ENCODE results near the gene OR10G4. TPM values are rescaled to one million over a fixed set of nuclear protein-coding genes. Genes with fewer than 3 reads are reported as not detected.
"Not testable (repeated sequence)": the region's sequence is repeated elsewhere in the genome, so short reads cannot be mapped to it uniquely, and the experiment has no call there.

Gene OR10G4
- total and polyA plus RNA-seq, 8 donors, result not detected

DNA sequence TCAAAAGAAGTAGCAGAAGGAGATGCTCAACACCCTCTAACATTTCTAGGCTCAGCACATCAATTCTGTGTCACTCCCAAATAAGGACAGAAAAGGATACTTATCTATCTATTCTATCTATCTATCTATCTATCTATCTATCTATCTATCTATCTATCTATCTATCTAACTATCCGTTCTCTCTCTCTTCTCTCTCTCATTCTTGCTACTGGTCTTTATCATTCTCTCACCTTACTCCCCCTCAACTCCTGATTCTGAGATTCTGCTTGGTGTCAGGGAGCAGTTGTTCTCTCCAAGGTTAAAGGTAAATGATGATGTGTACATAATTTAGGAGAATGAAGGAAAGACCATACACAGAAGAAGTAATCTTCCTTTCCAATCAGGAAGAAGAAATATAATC is 17.7 kb upstream of the OR10G4 start, which contains the start of gene OR10G6:
OR10G6 (minus strand) TSS at position 43 of the 400 bp plus-strand sequence; CDS start at position 43, 0 bp downstream.
- H3K27ac ChIP-seq, result no peak within 1 kb of the TSS
- intact Hi-C loops (cut with DNase I), result no loop called here
- H3K36me3 ChIP-seq, result no peaks in the 10 kb centered on the region
- H3K9me3 ChIP-seq, result no peaks in the 10 kb centered on the region
- TF ChIP-seq, protein P1, sequence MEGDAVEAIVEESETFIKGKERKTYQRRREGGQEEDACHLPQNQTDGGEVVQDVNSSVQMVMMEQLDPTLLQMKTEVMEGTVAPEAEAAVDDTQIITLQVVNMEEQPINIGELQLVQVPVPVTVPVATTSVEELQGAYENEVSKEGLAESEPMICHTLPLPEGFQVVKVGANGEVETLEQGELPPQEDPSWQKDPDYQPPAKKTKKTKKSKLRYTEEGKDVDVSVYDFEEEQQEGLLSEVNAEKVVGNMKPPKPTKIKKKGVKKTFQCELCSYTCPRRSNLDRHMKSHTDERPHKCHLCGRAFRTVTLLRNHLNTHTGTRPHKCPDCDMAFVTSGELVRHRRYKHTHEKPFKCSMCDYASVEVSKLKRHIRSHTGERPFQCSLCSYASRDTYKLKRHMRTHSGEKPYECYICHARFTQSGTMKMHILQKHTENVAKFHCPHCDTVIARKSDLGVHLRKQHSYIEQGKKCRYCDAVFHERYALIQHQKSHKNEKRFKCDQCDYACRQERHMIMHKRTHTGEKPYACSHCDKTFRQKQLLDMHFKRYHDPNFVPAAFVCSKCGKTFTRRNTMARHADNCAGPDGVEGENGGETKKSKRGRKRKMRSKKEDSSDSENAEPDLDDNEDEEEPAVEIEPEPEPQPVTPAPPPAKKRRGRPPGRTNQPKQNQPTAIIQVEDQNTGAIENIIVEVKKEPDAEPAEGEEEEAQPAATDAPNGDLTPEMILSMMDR (IDR thresholded peaks at IDR 0.05), result no peak
- no peaks in the 10 kb centered on the region for H3K27me3 ChIP-seq
- H3K4me3 ChIP-seq, result no peak within 1 kb of the TSS
- H3K4me1 ChIP-seq, result no peaks in the 10 kb centered on the region
- DNase-seq (no peak), ATAC-seq (no peak)

DNA sequence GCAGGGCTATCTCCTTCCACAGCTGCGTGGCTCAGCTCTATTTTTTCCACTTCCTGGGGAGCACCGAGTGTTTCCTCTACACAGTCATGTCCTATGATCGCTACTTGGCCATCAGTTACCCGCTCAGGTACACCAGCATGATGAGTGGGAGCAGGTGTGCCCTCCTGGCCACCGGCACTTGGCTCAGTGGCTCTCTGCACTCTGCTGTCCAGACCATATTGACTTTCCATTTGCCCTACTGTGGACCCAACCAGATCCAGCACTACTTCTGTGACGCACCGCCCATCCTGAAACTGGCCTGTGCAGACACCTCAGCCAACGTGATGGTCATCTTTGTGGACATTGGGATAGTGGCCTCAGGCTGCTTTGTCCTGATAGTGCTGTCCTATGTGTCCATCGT is 3.0 kb downstream of the OR10G4 start:
- H3K27ac ChIP-seq; H3K36me3 ChIP-seq; intact Hi-C loops (cut with DNase I); ATAC-seq; H3K4me1 ChIP-seq; DNase-seq; H3K4me3 ChIP-seq; H3K9me3 ChIP-seq; H3K27me3 ChIP-seq: not testable (repeated sequence)

DNA sequence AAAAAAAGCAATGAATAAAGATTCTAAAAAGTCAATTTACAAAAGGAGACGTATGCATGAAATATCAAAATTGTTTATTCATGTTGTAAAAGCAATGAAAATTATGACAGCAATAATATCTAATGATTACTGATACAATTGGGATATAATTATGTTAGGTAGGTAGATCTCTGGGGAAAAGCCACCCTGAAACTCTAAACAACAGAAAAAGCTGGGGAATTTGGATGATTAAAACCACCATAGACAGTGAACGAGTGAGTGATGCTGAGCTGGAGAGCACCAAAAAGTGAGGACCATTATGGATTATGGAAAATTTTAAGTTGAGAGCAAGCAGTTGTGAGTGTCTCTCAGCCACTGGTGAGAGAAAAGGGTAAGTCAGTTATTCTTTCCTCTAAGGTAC is 13.7 kb downstream of the OR10G4 start, which contains the start of gene OR10G8:
OR10G8 (plus strand) TSS at position 301 of the 400 bp plus-strand sequence. CDS start 2,825 bp downstream, outside the sequence.
- Histone ChIP-seq H3K27ac (no peak within 1 kb of the TSS), H3K4me1 (no peaks in the 10 kb centered on the region), H3K9me3 (no peaks in the 10 kb centered on the region), H3K36me3 (no peaks in the 10 kb centered on the region), H3K27me3 (no peaks in the 10 kb centered on the region), H3K4me3 (no peak within 1 kb of the TSS)
- DNase-seq (no peak), ATAC-seq (no peak)
- TF ChIP-seq, protein P1 (IDR thresholded peaks at IDR 0.05), result no peak
- intact Hi-C loops (cut with DNase I), result no loop called here

DNA sequence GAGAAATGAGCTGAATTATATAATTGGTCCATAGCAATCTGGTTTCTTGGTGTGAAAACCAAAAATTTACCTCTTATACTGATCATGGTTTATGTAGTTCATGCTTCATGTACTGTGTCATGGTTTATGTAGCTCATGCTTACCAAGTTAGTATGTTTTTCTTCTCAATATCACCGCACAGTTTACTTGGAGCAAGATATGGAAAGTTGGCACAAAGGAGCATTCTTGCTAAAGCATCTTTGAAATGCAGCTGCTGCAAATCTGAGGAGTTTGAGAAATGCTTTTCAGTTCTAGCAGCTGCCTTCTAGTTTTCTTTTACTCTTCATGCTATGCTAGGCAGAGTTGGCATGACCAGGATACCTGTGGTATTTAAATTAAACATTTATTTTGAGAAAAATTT is 23.9 kb downstream of the OR10G4 start:
- Histone ChIP-seq H3K9me3 (no peaks in the 10 kb centered on the region), H3K27me3 (no peaks in the 10 kb centered on the region), H3K27ac (no peak overlapping the region), H3K4me3 (no peak overlapping the region), H3K4me1 (no peaks in the 10 kb centered on the region), H3K36me3 (no peaks in the 10 kb centered on the region)
- TF ChIP-seq, protein P1 (IDR thresholded peaks at IDR 0.05), result no peak
- intact Hi-C loops (cut with DNase I), result no loop called here
- no peak for ATAC-seq
- no peak for DNase-seq

DNA sequence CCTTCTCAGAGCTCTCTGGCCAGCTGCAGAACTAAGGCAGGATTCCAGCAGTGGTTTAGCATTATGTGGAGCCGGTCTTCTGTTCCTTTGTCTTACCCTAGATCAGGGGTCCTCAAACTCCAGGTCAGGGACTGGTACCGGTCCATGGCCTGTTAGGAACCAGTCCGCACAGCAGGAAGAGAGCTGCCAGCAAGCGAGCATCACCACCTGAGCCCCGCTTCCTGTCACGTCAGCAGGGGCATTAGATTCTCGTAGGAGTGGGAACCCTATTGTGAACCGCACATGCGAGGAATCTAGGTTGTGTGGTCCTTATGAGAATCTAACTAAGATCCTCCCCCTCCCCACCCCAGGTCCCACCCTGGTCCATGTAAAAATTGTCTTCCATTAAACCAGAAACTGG is 26.8 kb downstream of the OR10G4 start:
- H3K4me3 ChIP-seq, result no peak overlapping the region
- TF ChIP-seq, protein P1 (IDR thresholded peaks at IDR 0.05), result no peak
- intact Hi-C loops (cut with DNase I), result no loop called here
- H3K36me3 ChIP-seq, result no peaks in the 10 kb centered on the region
- no peaks in the 10 kb centered on the region for H3K27me3 ChIP-seq
- no peak overlapping the region for H3K27ac ChIP-seq
- DNase-seq, result no peak
- no peaks in the 10 kb centered on the region for H3K9me3 ChIP-seq
- H3K4me1 ChIP-seq, result no peaks in the 10 kb centered on the region
- no peak for ATAC-seq

DNA sequence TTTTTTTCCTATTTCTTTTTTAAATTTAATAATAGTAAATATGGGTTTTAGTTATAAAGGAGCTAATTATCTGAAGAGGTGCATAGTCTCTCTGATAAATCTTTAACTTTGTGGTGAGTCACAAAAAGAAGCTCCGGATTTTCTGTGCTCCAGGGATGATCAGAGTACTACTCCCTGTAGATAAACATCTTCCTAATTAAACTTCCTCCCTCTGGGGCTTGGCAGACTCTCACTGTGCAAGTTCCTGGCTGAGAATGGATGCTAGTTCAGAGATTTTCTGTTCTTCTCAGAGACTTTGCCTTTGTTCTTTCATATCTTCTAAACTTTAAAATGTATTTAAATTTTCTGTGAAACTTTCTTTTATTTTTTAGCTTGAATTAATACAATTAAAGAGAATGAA is 28.5 kb downstream of the OR10G4 start, which contains the start of gene OR10G7:
OR10G7 (minus strand) TSS at position 72 of the 400 bp plus-strand sequence. CDS start 2,324 bp downstream, outside the sequence.
- Histone ChIP-seq H3K4me1 (no peaks in the 10 kb centered on the region), H3K4me3 (no peak within 1 kb of the TSS), H3K27me3 (no peaks in the 10 kb centered on the region), H3K9me3 (no peaks in the 10 kb centered on the region), H3K27ac (no peak within 1 kb of the TSS), H3K36me3 (no peaks in the 10 kb centered on the region)
- no peak for ATAC-seq
- no peak for DNase-seq
- TF ChIP-seq, protein P1 (IDR thresholded peaks at IDR 0.05), result no peak
- intact Hi-C loops (cut with DNase I), result no loop called here

All from left lung (tissue), 10 donors.